SK-N-MC (cell line): ENCODE measurements around the gene CEBPE.

Experiments
- EZH2 ChIP-seq: fragments of 200-600 bp; sonication (generic); IDR thresholded peaks from one replicate; pipeline ENCODE4 v1.6.1; 2017; ENCODE audit warnings: antibody characterized with exemption
- FOXP2 ChIP-seq: optimal IDR thresholded peaks from 2 replicates; pipeline ENCODE3; 2011; ENCODE audit warnings: mild to moderate bottlenecking, moderate library complexity; ENCODE audit not compliant: insufficient read depth; ENCODE audit errors: extremely low read length, control extremely low read depth
- POLR2AphosphoS5 ChIP-seq: IDR thresholded peaks from 2 replicates; pipeline ENCODE4 v1.6.1; 2012; ENCODE audit warnings: mild to moderate bottlenecking, low read depth, low read length, borderline replicate concordance

DNA sequence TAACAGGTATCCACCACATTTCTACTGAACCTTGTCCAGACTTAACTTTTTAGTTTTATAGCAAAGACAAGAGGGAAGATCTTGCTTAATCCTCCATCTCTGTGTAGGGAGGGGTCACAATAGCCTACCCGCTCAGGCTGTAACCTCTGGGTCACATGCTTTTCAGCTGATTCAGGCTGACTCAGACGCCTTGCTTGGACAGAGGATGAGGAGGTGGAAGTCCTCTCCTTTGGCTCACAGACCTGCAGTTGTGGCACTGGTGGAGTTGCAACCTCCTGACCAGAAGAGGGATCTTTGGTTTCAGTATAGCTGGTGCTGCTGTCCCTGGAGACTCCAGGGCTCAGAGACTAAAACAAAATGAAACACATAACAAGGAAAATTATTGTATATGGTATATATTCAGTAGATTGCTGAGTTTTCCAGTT is 40.4 kb downstream of the CEBPE start:
- TF ChIP-seq POLR2AphosphoS5 (no peak), FOXP2 (no peak), EZH2 (no peak)
